ENCODE results near the gene CRELD2.

Gene CRELD2

GRCh38 chr22:49900441-49901230, 17.8 kb upstream of the CRELD2 start:
- Mint-ChIP-seq H3K4me1 (no peaks in the 10 kb centered on the region), H3K9me3 (peaks cover 8% of the 10 kb centered on the region), H3K27me3 (no peaks in the 10 kb centered on the region), H3K27ac (peak overlapping the region; percentile 39), H3K4me3 (no peak overlapping the region), H3K36me3 (ENCODE audit: low read depth) (peaks cover 32% of the 10 kb centered on the region)
- DNase-seq (no peak), ATAC-seq (no peak)

- Mint-ChIP-seq H3K36me3 (ENCODE audit: low read depth) (peaks cover 32% of the 10 kb centered on the region), H3K27ac (no peak overlapping the region), H3K27me3 (no peaks in the 10 kb centered on the region), H3K4me1 (no peaks in the 10 kb centered on the region), H3K9me3 (peaks cover 8% of the 10 kb centered on the region), H3K4me3 (no peak overlapping the region)
- ATAC-seq (no peak), DNase-seq (no peak)
These were observed 17.0 kb upstream of the CRELD2 start for GRCh38 chr22:49901457-49901856.

GRCh38 chr22:49903322-49904039, 15.0 kb upstream of the CRELD2 start:
- DNase-seq = no peak
- no peak for ATAC-seq
- Mint-ChIP-seq H3K4me3 (no peak overlapping the region), H3K4me1 (no peaks in the 10 kb centered on the region), H3K27me3 (no peaks in the 10 kb centered on the region), H3K27ac (no peak overlapping the region), H3K36me3 (ENCODE audit: low read depth) (peaks cover 38% of the 10 kb centered on the region), H3K9me3 (peaks cover 8% of the 10 kb centered on the region)

GRCh38 chr22:49904040-49904369, 14.4 kb upstream of the CRELD2 start:
- no peak overlapping the region for H3K27ac Mint-ChIP-seq
- DNase-seq (no peak), ATAC-seq (no peak)
- peaks cover 35% of the 10 kb centered on the region for H3K36me3 Mint-ChIP-seq (ENCODE audit: low read depth)
- H3K27me3 Mint-ChIP-seq = no peaks in the 10 kb centered on the region
- peaks cover 8% of the 10 kb centered on the region for H3K9me3 Mint-ChIP-seq
- no peaks in the 10 kb centered on the region for H3K4me1 Mint-ChIP-seq
- no peak overlapping the region for H3K4me3 Mint-ChIP-seq

GRCh38 chr22:49905465-49905864, 13.0 kb upstream of the CRELD2 start:
- Mint-ChIP-seq H3K4me3 (no peak overlapping the region), H3K27ac (no peak overlapping the region), H3K9me3 (peaks cover 8% of the 10 kb centered on the region), H3K36me3 (ENCODE audit: low read depth) (peaks cover 29% of the 10 kb centered on the region), H3K4me1 (no peaks in the 10 kb centered on the region), H3K27me3 (no peaks in the 10 kb centered on the region)
- no peak for ATAC-seq
- DNase-seq = no peak

- Mint-ChIP-seq H3K4me1 (no peaks in the 10 kb centered on the region), H3K36me3 (ENCODE audit: low read depth) (peaks cover 23% of the 10 kb centered on the region), H3K27me3 (no peaks in the 10 kb centered on the region), H3K27ac (no peak overlapping the region), H3K9me3 (peaks cover 4% of the 10 kb centered on the region), H3K4me3 (no peak overlapping the region)
- ATAC-seq (no peak), DNase-seq (no peak)
These were observed 12.2 kb upstream of the CRELD2 start for GRCh38 chr22:49906071-49906798.

GRCh38 chr22:49906799-49907290, 11.6 kb upstream of the CRELD2 start:
- no peak for DNase-seq
- Mint-ChIP-seq H3K27ac (no peak overlapping the region), H3K36me3 (ENCODE audit: low read depth) (peaks cover 17% of the 10 kb centered on the region), H3K4me3 (no peak overlapping the region), H3K4me1 (no peaks in the 10 kb centered on the region), H3K27me3 (no peaks in the 10 kb centered on the region), H3K9me3 (no peaks in the 10 kb centered on the region)
- ATAC-seq = no peak

- ATAC-seq (no peak), DNase-seq (no peak)
- Mint-ChIP-seq H3K9me3 (no peaks in the 10 kb centered on the region), H3K27ac (no peak overlapping the region), H3K4me3 (no peak overlapping the region), H3K27me3 (no peaks in the 10 kb centered on the region), H3K4me1 (no peaks in the 10 kb centered on the region), H3K36me3 (ENCODE audit: low read depth) (peaks cover 13% of the 10 kb centered on the region)
These were observed 10.6 kb upstream of the CRELD2 start for GRCh38 chr22:49907807-49908206.

- Mint-ChIP-seq H3K9me3 (no peaks in the 10 kb centered on the region), H3K36me3 (ENCODE audit: low read depth) (peaks cover 16% of the 10 kb centered on the region), H3K4me1 (no peaks in the 10 kb centered on the region), H3K27me3 (no peaks in the 10 kb centered on the region), H3K4me3 (no peak overlapping the region), H3K27ac (no peak overlapping the region)
- ATAC-seq = no peak
- DNase-seq = no peak
These were observed 8.8 kb upstream of the CRELD2 start for GRCh38 chr22:49909476-49910205.

GRCh38 chr22:49910229-49911155, 7.9 kb upstream of the CRELD2 start:
- H3K9me3 Mint-ChIP-seq = no peaks in the 10 kb centered on the region
- no peak overlapping the region for H3K27ac Mint-ChIP-seq
- ATAC-seq = no peak
- no peak for DNase-seq
- H3K27me3 Mint-ChIP-seq = no peaks in the 10 kb centered on the region
- peaks cover 16% of the 10 kb centered on the region for H3K36me3 Mint-ChIP-seq (ENCODE audit: low read depth)
- peaks cover under 1% of the 10 kb centered on the region for H3K4me1 Mint-ChIP-seq
- H3K4me3 Mint-ChIP-seq = no peak overlapping the region

GRCh38 chr22:49911881-49912625, 6.4 kb upstream of the CRELD2 start:
- no peaks in the 10 kb centered on the region for H3K9me3 Mint-ChIP-seq
- H3K27me3 Mint-ChIP-seq = no peaks in the 10 kb centered on the region
- DNase-seq (no peak), ATAC-seq (no peak)
- H3K27ac Mint-ChIP-seq = no peak overlapping the region
- peaks cover 16% of the 10 kb centered on the region for H3K36me3 Mint-ChIP-seq (ENCODE audit: low read depth)
- peaks cover 10% of the 10 kb centered on the region for H3K4me1 Mint-ChIP-seq
- H3K4me3 Mint-ChIP-seq = no peak overlapping the region

- H3K36me3 Mint-ChIP-seq (ENCODE audit: low read depth) = peaks cover 10% of the 10 kb centered on the region
- ATAC-seq (no peak), DNase-seq (no peak)
- H3K4me1 Mint-ChIP-seq = peaks cover 16% of the 10 kb centered on the region
- H3K27ac Mint-ChIP-seq = no peak overlapping the region
- H3K4me3 Mint-ChIP-seq = no peak overlapping the region
- no peaks in the 10 kb centered on the region for H3K9me3 Mint-ChIP-seq
- no peaks in the 10 kb centered on the region for H3K27me3 Mint-ChIP-seq
These were observed 5.4 kb upstream of the CRELD2 start for GRCh38 chr22:49913026-49913425.

- Mint-ChIP-seq H3K4me3 (no peak overlapping the region), H3K4me1 (peaks cover 16% of the 10 kb centered on the region), H3K9me3 (no peaks in the 10 kb centered on the region), H3K36me3 (ENCODE audit: low read depth) (peaks cover 10% of the 10 kb centered on the region), H3K27me3 (no peaks in the 10 kb centered on the region), H3K27ac (no peak overlapping the region)
- DNase-seq (no peak), ATAC-seq (no peak)
These were observed 5.0 kb upstream of the CRELD2 start for GRCh38 chr22:49913446-49913845.

Measured in activated naive CD8-positive, alpha-beta T cell treated with anti-CD3 and anti-CD28 coated beads, Interleukin-2, amount 50 U/mL, for 24 hours (primary cell).